ENCODE data around the gene RIMS4.

The RIMS4 gene

DNA sequence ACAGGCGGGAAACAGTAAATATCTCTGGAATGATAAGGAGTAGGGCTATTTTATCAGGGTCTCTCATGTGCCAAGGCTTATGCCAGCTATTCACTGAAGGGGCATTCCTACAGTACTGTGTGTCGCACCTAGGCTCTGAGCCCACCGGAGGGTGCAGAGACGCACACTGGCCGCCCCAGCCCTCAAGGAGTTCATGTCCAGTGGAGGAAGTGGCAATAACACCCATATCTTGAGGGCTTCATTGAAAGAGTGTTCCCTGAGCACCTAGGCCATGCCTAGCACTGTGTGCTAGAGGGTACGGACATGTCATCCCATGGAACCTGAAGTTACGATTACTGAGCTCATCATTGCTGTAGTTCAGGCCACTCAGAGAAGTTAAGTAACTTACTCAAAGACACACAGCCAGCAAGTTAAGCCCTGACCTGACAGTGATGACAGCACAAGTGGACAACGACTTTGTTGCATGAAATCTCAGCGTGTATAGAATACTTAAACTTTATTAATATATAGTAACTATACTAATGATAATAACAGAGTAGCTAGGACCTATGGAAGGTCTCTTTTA is 86.5 kb downstream of the RIMS4 start:
- no peak for TF ChIP-seq POLR2AphosphoS5 (IDR thresholded peaks at IDR 0.05; ENCODE audit: low read depth)
- TF ChIP-seq, protein P1, sequence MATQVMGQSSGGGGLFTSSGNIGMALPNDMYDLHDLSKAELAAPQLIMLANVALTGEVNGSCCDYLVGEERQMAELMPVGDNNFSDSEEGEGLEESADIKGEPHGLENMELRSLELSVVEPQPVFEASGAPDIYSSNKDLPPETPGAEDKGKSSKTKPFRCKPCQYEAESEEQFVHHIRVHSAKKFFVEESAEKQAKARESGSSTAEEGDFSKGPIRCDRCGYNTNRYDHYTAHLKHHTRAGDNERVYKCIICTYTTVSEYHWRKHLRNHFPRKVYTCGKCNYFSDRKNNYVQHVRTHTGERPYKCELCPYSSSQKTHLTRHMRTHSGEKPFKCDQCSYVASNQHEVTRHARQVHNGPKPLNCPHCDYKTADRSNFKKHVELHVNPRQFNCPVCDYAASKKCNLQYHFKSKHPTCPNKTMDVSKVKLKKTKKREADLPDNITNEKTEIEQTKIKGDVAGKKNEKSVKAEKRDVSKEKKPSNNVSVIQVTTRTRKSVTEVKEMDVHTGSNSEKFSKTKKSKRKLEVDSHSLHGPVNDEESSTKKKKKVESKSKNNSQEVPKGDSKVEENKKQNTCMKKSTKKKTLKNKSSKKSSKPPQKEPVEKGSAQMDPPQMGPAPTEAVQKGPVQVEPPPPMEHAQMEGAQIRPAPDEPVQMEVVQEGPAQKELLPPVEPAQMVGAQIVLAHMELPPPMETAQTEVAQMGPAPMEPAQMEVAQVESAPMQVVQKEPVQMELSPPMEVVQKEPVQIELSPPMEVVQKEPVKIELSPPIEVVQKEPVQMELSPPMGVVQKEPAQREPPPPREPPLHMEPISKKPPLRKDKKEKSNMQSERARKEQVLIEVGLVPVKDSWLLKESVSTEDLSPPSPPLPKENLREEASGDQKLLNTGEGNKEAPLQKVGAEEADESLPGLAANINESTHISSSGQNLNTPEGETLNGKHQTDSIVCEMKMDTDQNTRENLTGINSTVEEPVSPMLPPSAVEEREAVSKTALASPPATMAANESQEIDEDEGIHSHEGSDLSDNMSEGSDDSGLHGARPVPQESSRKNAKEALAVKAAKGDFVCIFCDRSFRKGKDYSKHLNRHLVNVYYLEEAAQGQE (IDR thresholded peaks at IDR 0.05; ENCODE audit: insufficient replicate concordance, low read depth): no peak
- TF ChIP-seq, protein P2, sequence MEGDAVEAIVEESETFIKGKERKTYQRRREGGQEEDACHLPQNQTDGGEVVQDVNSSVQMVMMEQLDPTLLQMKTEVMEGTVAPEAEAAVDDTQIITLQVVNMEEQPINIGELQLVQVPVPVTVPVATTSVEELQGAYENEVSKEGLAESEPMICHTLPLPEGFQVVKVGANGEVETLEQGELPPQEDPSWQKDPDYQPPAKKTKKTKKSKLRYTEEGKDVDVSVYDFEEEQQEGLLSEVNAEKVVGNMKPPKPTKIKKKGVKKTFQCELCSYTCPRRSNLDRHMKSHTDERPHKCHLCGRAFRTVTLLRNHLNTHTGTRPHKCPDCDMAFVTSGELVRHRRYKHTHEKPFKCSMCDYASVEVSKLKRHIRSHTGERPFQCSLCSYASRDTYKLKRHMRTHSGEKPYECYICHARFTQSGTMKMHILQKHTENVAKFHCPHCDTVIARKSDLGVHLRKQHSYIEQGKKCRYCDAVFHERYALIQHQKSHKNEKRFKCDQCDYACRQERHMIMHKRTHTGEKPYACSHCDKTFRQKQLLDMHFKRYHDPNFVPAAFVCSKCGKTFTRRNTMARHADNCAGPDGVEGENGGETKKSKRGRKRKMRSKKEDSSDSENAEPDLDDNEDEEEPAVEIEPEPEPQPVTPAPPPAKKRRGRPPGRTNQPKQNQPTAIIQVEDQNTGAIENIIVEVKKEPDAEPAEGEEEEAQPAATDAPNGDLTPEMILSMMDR (IDR thresholded peaks at IDR 0.05; ENCODE audit: insufficient read depth, low read length): no peak
- no peak for TF ChIP-seq GABPA (IDR thresholded peaks at IDR 0.05; ENCODE audit: low read depth)
- TF ChIP-seq SPI1 (IDR thresholded peaks at IDR 0.05; ENCODE audit: borderline replicate concordance, low read depth): no peak
- DNase-seq (ENCODE audit: low read depth in 1 of 2, low spot score in 1 of 2): no peak
- Histone ChIP-seq H3K27me3 (ENCODE audit: insufficient read depth, poor library complexity, severe bottlenecking) (no peaks in the 10 kb centered on the region), H3K4me3 (replicated peaks; ENCODE audit: insufficient read depth, low read length) (no peak overlapping the region), H3K27ac (replicated peaks) (no peak overlapping the region)

GRCh38 chr20:44723391-44723790 is 87.0 kb downstream of the RIMS4 start:
- H3K4me3 ChIP-seq (replicated peaks; ENCODE audit: insufficient read depth, low read length): no peak overlapping the region
- no peaks in the 10 kb centered on the region for H3K27me3 ChIP-seq (ENCODE audit: insufficient read depth, poor library complexity, severe bottlenecking)
- no peak overlapping the region for H3K27ac ChIP-seq (replicated peaks)
- no peak for DNase-seq (ENCODE audit: low read depth in 1 of 2, low spot score in 1 of 2)
- no peak for TF ChIP-seq GABPA (IDR thresholded peaks at IDR 0.05; ENCODE audit: low read depth)
- TF ChIP-seq, protein P2 (IDR thresholded peaks at IDR 0.05; ENCODE audit: insufficient read depth, low read length): no peak
- TF ChIP-seq SPI1 (IDR thresholded peaks at IDR 0.05; ENCODE audit: borderline replicate concordance, low read depth): no peak

DNA sequence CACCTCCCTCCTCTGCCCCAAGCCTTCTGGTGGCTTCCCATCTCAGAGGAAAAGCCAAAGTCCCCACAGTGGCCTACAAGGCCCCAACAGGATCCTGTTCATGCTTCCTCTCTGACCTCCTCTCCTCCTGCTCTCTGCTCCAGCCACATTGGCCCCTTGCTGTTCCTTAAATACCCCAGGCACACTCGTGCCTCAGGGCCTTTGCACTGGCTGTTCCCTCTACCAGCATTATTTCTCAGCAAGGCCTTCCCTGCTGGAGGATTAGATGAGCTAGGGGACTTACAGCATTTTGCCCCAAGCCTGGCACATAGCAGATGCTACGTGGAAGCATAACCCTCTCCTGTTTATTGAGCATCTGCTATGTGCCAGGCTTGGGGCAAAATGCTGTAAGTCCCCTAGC is 87.4 kb downstream of the RIMS4 start:
- DNase-seq (ENCODE audit: low read depth in 1 of 2, low spot score in 1 of 2): no peak
- TF ChIP-seq, protein P1 (IDR thresholded peaks at IDR 0.05; ENCODE audit: insufficient replicate concordance, low read depth): no peak
- TF ChIP-seq SPI1 (IDR thresholded peaks at IDR 0.05; ENCODE audit: borderline replicate concordance, low read depth): no peak
- TF ChIP-seq POLR2AphosphoS5 (IDR thresholded peaks at IDR 0.05; ENCODE audit: low read depth): no peak
- no peak for TF ChIP-seq GABPA (IDR thresholded peaks at IDR 0.05; ENCODE audit: low read depth)
- TF ChIP-seq, protein P2 (IDR thresholded peaks at IDR 0.05; ENCODE audit: insufficient read depth, low read length): no peak
- Histone ChIP-seq H3K4me3 (replicated peaks; ENCODE audit: insufficient read depth, low read length) (no peak overlapping the region), H3K27ac (replicated peaks) (no peak overlapping the region), H3K27me3 (ENCODE audit: insufficient read depth, poor library complexity, severe bottlenecking) (no peaks in the 10 kb centered on the region)

- no peak overlapping the region for H3K27ac ChIP-seq (replicated peaks)
- no peaks in the 10 kb centered on the region for H3K27me3 ChIP-seq (ENCODE audit: insufficient read depth, poor library complexity, severe bottlenecking)
- DNase-seq (ENCODE audit: low read depth in 1 of 2, low spot score in 1 of 2): no peak
- TF ChIP-seq POLR2AphosphoS5 (IDR thresholded peaks at IDR 0.05; ENCODE audit: low read depth) (no peak), SPI1 (IDR thresholded peaks at IDR 0.05; ENCODE audit: borderline replicate concordance, low read depth) (no peak), GABPA (IDR thresholded peaks at IDR 0.05; ENCODE audit: low read depth) (no peak)
- TF ChIP-seq, protein P1 (IDR thresholded peaks at IDR 0.05; ENCODE audit: insufficient replicate concordance, low read depth): no peak
- TF ChIP-seq, protein P2 (IDR thresholded peaks at IDR 0.05; ENCODE audit: insufficient read depth, low read length): no peak
- H3K4me3 ChIP-seq (replicated peaks; ENCODE audit: insufficient read depth, low read length): no peak overlapping the region
Observed at GRCh38 chr20:44721785-44722054, 88.6 kb downstream of the RIMS4 start.

All from HL-60 (cell line).